HG02642 (cell line): ENCODE results near the gene MYDGF.
"Not testable (repeated sequence)": the region's sequence is repeated elsewhere in the genome, so short reads cannot be mapped to it uniquely, and the experiment has no call there.

Source experiments
- ATAC-seq: cut with Tn5 transposase; IDR thresholded peaks from one replicate; pipeline ENCODE4 v1.9.1; 2021; ENCODE audit warnings: mild to moderate bottlenecking; ENCODE audit not compliant: unreplicated experiment, poor library complexity

The MYDGF gene

GRCh38 chr19:4701557-4701956, 31.4 kb upstream of the MYDGF start:
- no peak for ATAC-seq

GRCh38 chr19:4700693-4700970, 30.5 kb upstream of the MYDGF start:
- no peak for ATAC-seq

GRCh38 chr19:4699826-4700692, 29.9 kb upstream of the MYDGF start:
- ATAC-seq: no peak

GRCh38 chr19:4697304-4697703, 27.2 kb upstream of the MYDGF start:
- no peak for ATAC-seq

- ATAC-seq: no peak
These were observed 25.1 kb upstream of the MYDGF start for GRCh38 chr19:4695224-4695731.

- no peak for ATAC-seq
These were observed 24.3 kb upstream of the MYDGF start for GRCh38 chr19:4694211-4694987.

GRCh38 chr19:4693471-4694121, 23.5 kb upstream of the MYDGF start:
- ATAC-seq: no peak

- ATAC-seq: no peak
These were observed 22.9 kb upstream of the MYDGF start for GRCh38 chr19:4693078-4693350.

GRCh38 chr19:4692251-4693077, 22.3 kb upstream of the MYDGF start:
- no peak for ATAC-seq

- no peak for ATAC-seq
These were observed 21.2 kb upstream of the MYDGF start for GRCh38 chr19:4691373-4691772.

- ATAC-seq: no peak
These were observed 20.2 kb upstream of the MYDGF start for GRCh38 chr19:4690361-4690760.

GRCh38 chr19:4689403-4689802, 19.3 kb upstream of the MYDGF start:
- ATAC-seq: no peak

- no peak for ATAC-seq
These were observed 18.4 kb upstream of the MYDGF start for GRCh38 chr19:4688587-4688986.

GRCh38 chr19:4687396-4687795, 17.3 kb upstream of the MYDGF start:
- ATAC-seq: no peak

- ATAC-seq: no peak
These were observed 16.6 kb upstream of the MYDGF start for GRCh38 chr19:4686700-4687099.

GRCh38 chr19:4684312-4685095, 14.4 kb upstream of the MYDGF start:
- ATAC-seq: no peak

- ATAC-seq: no peak
These were observed 12.5 kb upstream of the MYDGF start for GRCh38 chr19:4682417-4683200.

- ATAC-seq: not testable (repeated sequence)
These were observed 9.9 kb upstream of the MYDGF start for GRCh38 chr19:4680021-4680420.
